Vagina (tissue), 2 donors: ENCODE results near the gene FHIT. TPM values are rescaled to one million over a fixed set of nuclear protein-coding genes. Genes with fewer than 3 reads are reported as not detected.
"Not testable (repeated sequence)": the region's sequence is repeated elsewhere in the genome, so short reads cannot be mapped to it uniquely, and the experiment has no call there.

Experiments used
- DNase-seq, 2 donors: peaks; one replicate each; pipeline ENCODE4 v3.0.0-alpha.2; 2017; ENCODE audit errors: extremely low spot score in 2 of 2
- H3K27ac ChIP-seq: fragments of 200-600 bp; sonication (generic); one replicate; pipeline ENCODE4 v1.5.1; 2019
- H3K27me3 ChIP-seq: fragments of 200-600 bp; sonication (generic); one replicate; pipeline ENCODE4 v1.5.1; 2019
- H3K36me3 ChIP-seq, 2 donors: fragments of 200-600 bp; sonication (generic); one replicate each; pipeline ENCODE4 v1.5.1; 2017 to 2019
- H3K4me1 ChIP-seq: fragments of 200-600 bp; sonication (generic); one replicate; pipeline ENCODE4 v1.5.1; 2019
- H3K4me3 ChIP-seq, 2 donors: fragments of 200-600 bp; sonication (generic); 1 replicate in 1 of 2; 2 replicates in 1 of 2; pipeline ENCODE4 v1.5.1; 2016 to 2019
- H3K9me3 ChIP-seq: fragments of 200-600 bp; sonication (generic); one replicate; pipeline ENCODE4 v1.5.1; 2019
- CTCF ChIP-seq, 3 experiments: fragments of 450-650 bp in 2 of 3; fragments of 200-600 bp in 1 of 3; sonication (generic) in 1 of 3; IDR thresholded peaks; one replicate each; pipeline ENCODE4 v1.5.1; 2017 to 2019; ENCODE audit warnings: antibody characterized with exemption in 3 of 3, mild to moderate bottlenecking in 2 of 3, moderate library complexity in 2 of 3
- POLR2A ChIP-seq, 2 donors: fragments of 450-650 bp; IDR thresholded peaks; one replicate each; pipeline ENCODE4 v1.6.1; 2017; ENCODE audit warnings: antibody characterized with exemption in 2 of 2, mild to moderate bottlenecking in 2 of 2, moderate library complexity in 2 of 2
- POLR2AphosphoS5 ChIP-seq, 2 donors: sonication (generic); formaldehyde crosslinking; IDR thresholded peaks; one replicate each; pipeline ENCODE4 v1.9.0; 2017; ENCODE audit warnings: antibody characterized with exemption in 2 of 2, mild to moderate bottlenecking in 2 of 2, low read depth in 1 of 2; ENCODE audit not compliant: insufficient read depth in 1 of 2
- intact Hi-C: fragments of 100-400 bp; cut with DNase I; formaldehyde crosslinking; loops from one replicate; pipeline ENCODE4 v1.15.1; 2023
- total RNA-seq: library from RNA; depleted of rRNA; stranded (reverse); fragments of >200 nt; gene quantifications from one replicate; pipeline ENCODE4 v1.2.3, GENCODE V29; 2016

The FHIT gene
- total RNA-seq, 1 donor from 2014 or later = 7.9 TPM

- intact Hi-C loops = no loop called here
- Histone ChIP-seq H3K4me1 (no peaks in the 10 kb centered on the region), H3K9me3 (no peaks in the 10 kb centered on the region), H3K4me3 (no peak overlapping the region), H3K27me3 (no peaks in the 10 kb centered on the region), H3K27ac (no peak overlapping the region), H3K36me3 (no peaks in the 10 kb centered on the region)
- TF ChIP-seq POLR2AphosphoS5 (IDR thresholded peaks at IDR 0.05; ENCODE audit: insufficient read depth in 1 of 2, low read depth in 1 of 2) (no peak), CTCF (IDR thresholded peaks at IDR 0.05) (no peak), POLR2A (IDR thresholded peaks at IDR 0.05) (no peak)
- no peak for DNase-seq
These were observed 232.4 kb downstream of the FHIT start for GRCh38 chr3:61018807-61019206.

GRCh38 chr3:61017028-61017427 lies 234.2 kb downstream of the FHIT start:
- H3K36me3 ChIP-seq, intact Hi-C loops, H3K9me3 ChIP-seq, H3K4me3 ChIP-seq, H3K27ac ChIP-seq, H3K27me3 ChIP-seq, DNase-seq, H3K4me1 ChIP-seq: not testable (repeated sequence)

GRCh38 chr3:61015859-61016258 lies 235.4 kb downstream of the FHIT start:
- H3K36me3 ChIP-seq = no peaks in the 10 kb centered on the region
- intact Hi-C loops = no loop called here

GRCh38 chr3:61015408-61015807 lies 235.8 kb downstream of the FHIT start:
- Histone ChIP-seq H3K4me3 (no peak overlapping the region), H3K4me1 (no peaks in the 10 kb centered on the region), H3K9me3 (no peaks in the 10 kb centered on the region), H3K27ac (no peak overlapping the region), H3K27me3 (no peaks in the 10 kb centered on the region), H3K36me3 (no peaks in the 10 kb centered on the region)
- intact Hi-C loops = no loop called here
- DNase-seq = no peak
- TF ChIP-seq CTCF (IDR thresholded peaks at IDR 0.05) (no peak), POLR2AphosphoS5 (IDR thresholded peaks at IDR 0.05; ENCODE audit: insufficient read depth in 1 of 2, low read depth in 1 of 2) (no peak), POLR2A (IDR thresholded peaks at IDR 0.05) (no peak)

More at GRCh38 chr3:61015859-61016258, 235.4 kb downstream of the FHIT start:
- DNase-seq = no peak
- Histone ChIP-seq H3K9me3 (no peaks in the 10 kb centered on the region), H3K27me3 (no peaks in the 10 kb centered on the region), H3K4me3 (no peak overlapping the region), H3K4me1 (no peaks in the 10 kb centered on the region), H3K27ac (no peak overlapping the region)
- TF ChIP-seq POLR2A (IDR thresholded peaks at IDR 0.05) (no peak), POLR2AphosphoS5 (IDR thresholded peaks at IDR 0.05; ENCODE audit: insufficient read depth in 1 of 2, low read depth in 1 of 2) (no peak), CTCF (IDR thresholded peaks at IDR 0.05) (no peak)

- DNase-seq = no peak
- no peaks in the 10 kb centered on the region for H3K4me1 ChIP-seq
- TF ChIP-seq POLR2A (IDR thresholded peaks at IDR 0.05) (no peak), CTCF (IDR thresholded peaks at IDR 0.05) (no peak), POLR2AphosphoS5 (IDR thresholded peaks at IDR 0.05; ENCODE audit: insufficient read depth in 1 of 2, low read depth in 1 of 2) (no peak)
- intact Hi-C loops = no loop called here
- H3K36me3 ChIP-seq = no peaks in the 10 kb centered on the region
- H3K4me3 ChIP-seq = no peak overlapping the region
- no peaks in the 10 kb centered on the region for H3K9me3 ChIP-seq
- no peak overlapping the region for H3K27ac ChIP-seq
- no peaks in the 10 kb centered on the region for H3K27me3 ChIP-seq
These were observed 242.3 kb downstream of the FHIT start for GRCh38 chr3:61008998-61009380.
